ENCODE measurements around the gene PSME3.

DNA sequence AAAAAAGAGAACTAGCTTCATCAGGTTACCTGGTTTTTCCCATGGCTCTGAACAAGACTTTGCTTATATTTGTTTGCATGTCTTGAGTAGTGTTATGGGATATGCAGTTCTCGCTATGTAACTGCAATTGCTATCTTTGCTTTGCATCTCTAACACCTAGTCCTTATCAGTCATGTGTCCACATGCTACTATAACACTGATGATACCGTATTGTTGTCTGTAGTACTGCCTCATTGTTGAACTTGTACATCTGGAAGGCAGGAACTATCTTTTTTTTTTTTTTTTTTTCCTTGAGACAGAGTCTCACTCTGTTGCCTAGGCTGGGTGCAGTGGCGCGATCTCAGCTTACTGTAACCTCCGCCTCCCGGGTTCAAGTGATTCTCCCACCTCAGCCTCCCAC, 2.5 kb downstream of the PSME3 start:
- TF ChIP-seq, protein P1, sequence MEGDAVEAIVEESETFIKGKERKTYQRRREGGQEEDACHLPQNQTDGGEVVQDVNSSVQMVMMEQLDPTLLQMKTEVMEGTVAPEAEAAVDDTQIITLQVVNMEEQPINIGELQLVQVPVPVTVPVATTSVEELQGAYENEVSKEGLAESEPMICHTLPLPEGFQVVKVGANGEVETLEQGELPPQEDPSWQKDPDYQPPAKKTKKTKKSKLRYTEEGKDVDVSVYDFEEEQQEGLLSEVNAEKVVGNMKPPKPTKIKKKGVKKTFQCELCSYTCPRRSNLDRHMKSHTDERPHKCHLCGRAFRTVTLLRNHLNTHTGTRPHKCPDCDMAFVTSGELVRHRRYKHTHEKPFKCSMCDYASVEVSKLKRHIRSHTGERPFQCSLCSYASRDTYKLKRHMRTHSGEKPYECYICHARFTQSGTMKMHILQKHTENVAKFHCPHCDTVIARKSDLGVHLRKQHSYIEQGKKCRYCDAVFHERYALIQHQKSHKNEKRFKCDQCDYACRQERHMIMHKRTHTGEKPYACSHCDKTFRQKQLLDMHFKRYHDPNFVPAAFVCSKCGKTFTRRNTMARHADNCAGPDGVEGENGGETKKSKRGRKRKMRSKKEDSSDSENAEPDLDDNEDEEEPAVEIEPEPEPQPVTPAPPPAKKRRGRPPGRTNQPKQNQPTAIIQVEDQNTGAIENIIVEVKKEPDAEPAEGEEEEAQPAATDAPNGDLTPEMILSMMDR (conservative IDR thresholded peaks at IDR 0.05; ENCODE audit: low read depth, low read length): no peak
- TF ChIP-seq EZH2 (IDR thresholded peaks at IDR 0.05; ENCODE audit: borderline replicate concordance, low read depth, low read length, poor library complexity, severe bottlenecking): no peak

Data from A673 (cell line).